T-helper 17 cell (primary cell): Measurements from ENCODE around the gene PTPRN2. TPM values are rescaled to one million over a fixed set of nuclear protein-coding genes. Genes with fewer than 3 reads are reported as not detected.
"Not testable (repeated sequence)": the region's sequence is repeated elsewhere in the genome, so short reads cannot be mapped to it uniquely, and the experiment has no call there.

Experiments
- ATAC-seq: fragments of 150-1000 bp; cut with Tn5 transposase; 2 replicates; pipeline ENCODE4 v1.10.0; 2021; ENCODE audit warnings: mild to moderate bottlenecking, moderate library complexity
- DNase-seq, 3 donors: peaks; one replicate each; pipeline versions ENCODE4 v3.0.0 to v3.0.0-alpha.2; 2020 to 2021
- H3K9me3 ChIP-seq: one replicate; pipeline ENCODE4 v1.7.0; 2013; ENCODE audit warnings: low read length, mild to moderate bottlenecking; ENCODE audit not compliant: control insufficient read depth, poor library complexity, severe bottlenecking
- H3K27ac Mint-ChIP-seq: one replicate; pipeline ENCODE4 v1.8.0; 2022; ENCODE audit warnings: mild to moderate bottlenecking, moderate library complexity, mixed read lengths
- H3K27me3 Mint-ChIP-seq: one replicate; pipeline ENCODE4 v1.8.0; 2022; ENCODE audit warnings: mixed read lengths
- H3K36me3 Mint-ChIP-seq: one replicate; pipeline ENCODE4 v1.8.0; 2022; ENCODE audit warnings: low read depth, mixed read lengths
- H3K4me1 Mint-ChIP-seq: one replicate; pipeline ENCODE4 v1.8.0; 2022; ENCODE audit warnings: mild to moderate bottlenecking, mixed read lengths
- H3K4me3 Mint-ChIP-seq: one replicate; pipeline ENCODE4 v1.8.0; 2022; ENCODE audit warnings: mild to moderate bottlenecking, moderate library complexity, mixed read lengths
- total RNA-seq, 4 donors: library from RNA in 2 of 4; stranded (reverse) in 2 of 4; gene quantifications; one replicate each; pipeline ENCODE4 v1.2.3 and lab custom pipeline; 2022 to 2026

Gene PTPRN2
- total RNA-seq, 2 donors from 2014 or later: 0.42 to 0.57 TPM

- H3K9me3 ChIP-seq: no peaks in the 10 kb centered on the region
- Mint-ChIP-seq H3K36me3 (peaks cover 5% of the 10 kb centered on the region), H3K4me3 (no peak overlapping the region), H3K4me1 (no peaks in the 10 kb centered on the region), H3K27ac (no peak overlapping the region), H3K27me3 (peaks cover 24% of the 10 kb centered on the region)
- DNase-seq (no peak), ATAC-seq (no peak)
Observed at GRCh38 chr7:158353606-158354570, 233.7 kb downstream of the PTPRN2 start.

GRCh38 chr7:158351899-158352729 lies 235.5 kb downstream of the PTPRN2 start:
- not testable (repeated sequence) for ATAC-seq, H3K4me3 Mint-ChIP-seq, DNase-seq, H3K36me3 Mint-ChIP-seq, H3K4me1 Mint-ChIP-seq, H3K27ac Mint-ChIP-seq, H3K9me3 ChIP-seq
- H3K27me3 Mint-ChIP-seq: peaks cover 30% of the 10 kb centered on the region

- Mint-ChIP-seq H3K27me3 (peaks cover 26% of the 10 kb centered on the region), H3K27ac (no peak overlapping the region), H3K4me1 (no peaks in the 10 kb centered on the region), H3K4me3 (no peak overlapping the region), H3K36me3 (peaks cover 2% of the 10 kb centered on the region)
- ATAC-seq (no peak), DNase-seq (no peak)
- H3K9me3 ChIP-seq: no peaks in the 10 kb centered on the region
Observed at GRCh38 chr7:158351481-158351880, 236.1 kb downstream of the PTPRN2 start.

GRCh38 chr7:158351051-158351450 lies 236.6 kb downstream of the PTPRN2 start:
- no peaks in the 10 kb centered on the region for H3K9me3 ChIP-seq
- no peak for ATAC-seq
- Mint-ChIP-seq H3K27ac (no peak overlapping the region), H3K36me3 (no peaks in the 10 kb centered on the region), H3K27me3 (peaks cover 23% of the 10 kb centered on the region), H3K4me1 (no peaks in the 10 kb centered on the region), H3K4me3 (no peak overlapping the region)
- no peak for DNase-seq

GRCh38 chr7:158350166-158350900 lies 237.3 kb downstream of the PTPRN2 start:
- DNase-seq (no peak), ATAC-seq (no peak)
- no peak overlapping the region for H3K27ac Mint-ChIP-seq
- peaks cover 23% of the 10 kb centered on the region for H3K27me3 Mint-ChIP-seq
- no peak overlapping the region for H3K4me3 Mint-ChIP-seq
- H3K4me1 Mint-ChIP-seq: no peaks in the 10 kb centered on the region
- no peaks in the 10 kb centered on the region for H3K9me3 ChIP-seq
- no peaks in the 10 kb centered on the region for H3K36me3 Mint-ChIP-seq

GRCh38 chr7:158348446-158348845 lies 239.2 kb downstream of the PTPRN2 start:
- no peak for DNase-seq
- peaks cover 23% of the 10 kb centered on the region for H3K27me3 Mint-ChIP-seq
- no peak overlapping the region for H3K4me3 Mint-ChIP-seq
- no peak overlapping the region for H3K27ac Mint-ChIP-seq
- no peaks in the 10 kb centered on the region for H3K4me1 Mint-ChIP-seq
- H3K36me3 Mint-ChIP-seq: no peaks in the 10 kb centered on the region
- ATAC-seq: no peak
- no peaks in the 10 kb centered on the region for H3K9me3 ChIP-seq

GRCh38 chr7:158348039-158348438 lies 239.6 kb downstream of the PTPRN2 start:
- not testable (repeated sequence) for DNase-seq, H3K27ac Mint-ChIP-seq, H3K4me1 Mint-ChIP-seq, H3K4me3 Mint-ChIP-seq, ATAC-seq, H3K36me3 Mint-ChIP-seq, H3K9me3 ChIP-seq
- H3K27me3 Mint-ChIP-seq: peaks cover 23% of the 10 kb centered on the region

- no peaks in the 10 kb centered on the region for H3K9me3 ChIP-seq
- no peak for ATAC-seq
- no peak for DNase-seq
- Mint-ChIP-seq H3K4me3 (no peak overlapping the region), H3K4me1 (no peaks in the 10 kb centered on the region), H3K36me3 (no peaks in the 10 kb centered on the region), H3K27me3 (peaks cover 17% of the 10 kb centered on the region), H3K27ac (no peak overlapping the region)
Observed at GRCh38 chr7:158345731-158346130, 241.9 kb downstream of the PTPRN2 start.

- DNase-seq (no peak), ATAC-seq (no peak)
- H3K36me3 Mint-ChIP-seq: no peaks in the 10 kb centered on the region
- no peaks in the 10 kb centered on the region for H3K9me3 ChIP-seq
- no peak overlapping the region for H3K27ac Mint-ChIP-seq
- H3K27me3 Mint-ChIP-seq: peaks cover 11% of the 10 kb centered on the region
- no peak overlapping the region for H3K4me3 Mint-ChIP-seq
- no peaks in the 10 kb centered on the region for H3K4me1 Mint-ChIP-seq
Observed at GRCh38 chr7:158344706-158345300, 242.8 kb downstream of the PTPRN2 start.

- Mint-ChIP-seq H3K36me3 (no peaks in the 10 kb centered on the region), H3K27me3 (peaks cover 11% of the 10 kb centered on the region), H3K27ac (no peak overlapping the region), H3K4me3 (no peak overlapping the region), H3K4me1 (no peaks in the 10 kb centered on the region)
- no peaks in the 10 kb centered on the region for H3K9me3 ChIP-seq
- DNase-seq (no peak), ATAC-seq (no peak)
Observed at GRCh38 chr7:158343936-158344455, 243.6 kb downstream of the PTPRN2 start.

- H3K27me3 Mint-ChIP-seq: peaks cover 11% of the 10 kb centered on the region
- no peaks in the 10 kb centered on the region for H3K9me3 ChIP-seq
Observed at GRCh38 chr7:158343526-158343925, 244.1 kb downstream of the PTPRN2 start.

GRCh38 chr7:158341097-158341496 lies 246.5 kb downstream of the PTPRN2 start:
- not testable (repeated sequence) for H3K9me3 ChIP-seq, H3K4me3 Mint-ChIP-seq, H3K4me1 Mint-ChIP-seq, DNase-seq, H3K27ac Mint-ChIP-seq, H3K27me3 Mint-ChIP-seq, ATAC-seq, H3K36me3 Mint-ChIP-seq

More at GRCh38 chr7:158343526-158343925, 244.1 kb downstream of the PTPRN2 start:
- ATAC-seq: no peak
- H3K4me3 Mint-ChIP-seq: no peak overlapping the region
- DNase-seq: no peak
- H3K36me3 Mint-ChIP-seq: no peaks in the 10 kb centered on the region
- no peak overlapping the region for H3K27ac Mint-ChIP-seq
- no peaks in the 10 kb centered on the region for H3K4me1 Mint-ChIP-seq
